SK-N-SH treated with all-trans-retinoic acid at 6 μM for 48 hours (cell line): Measurements from ENCODE around the gene NGB.

Experiments used
- BACH2 ChIP-seq: fragments of 250-450 bp; sonication (Bioruptor Pico); IDR thresholded peaks from 2 replicates; pipeline ENCODE4 v1.9.0; 2021; ENCODE audit warnings: mild to moderate bottlenecking, borderline replicate concordance
- ZFP3 ChIP-seq: fragments of 250-450 bp; sonication (Bioruptor Pico); IDR thresholded peaks from 2 replicates; pipeline ENCODE4 v1.5.0; 2020; ENCODE audit warnings: mild to moderate bottlenecking, moderate library complexity

DNA sequence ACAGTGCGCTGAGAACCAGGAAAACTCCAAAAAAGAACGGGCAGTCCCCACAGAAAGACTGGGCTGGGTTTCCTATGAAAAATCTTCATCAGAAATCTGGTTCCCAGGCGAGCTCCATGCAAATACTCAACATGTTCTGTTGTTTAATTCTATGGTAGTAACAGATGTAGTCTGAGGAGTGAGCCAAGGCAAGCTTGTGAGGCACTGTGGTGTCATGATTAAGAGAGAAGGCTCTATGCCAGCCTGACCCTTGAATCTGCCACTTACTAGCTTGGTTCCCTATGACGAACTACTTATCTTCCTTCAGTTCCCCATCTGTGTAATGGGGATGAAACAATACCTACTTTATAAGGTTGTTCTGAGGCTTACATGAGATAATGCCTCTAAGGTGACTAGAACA, 39.0 kb upstream of the NGB start:
- TF ChIP-seq ZFP3 (CRISPR knock-in tag) (no peak), BACH2 (CRISPR knock-in tag) (no peak)
